Measurements from ENCODE around the gene GSTM4.
"Not testable (repeated sequence)": the region's sequence is repeated elsewhere in the genome, so short reads cannot be mapped to it uniquely, and the experiment has no call there.

Gene GSTM4

GRCh38 chr1:109704173-109704572, 48.3 kb downstream of the GSTM4 start:
- peak; percentile 8 for DNase-seq (ENCODE audit: low read depth)
- no peak overlapping the region for H3K4me3 ChIP-seq (ENCODE audit: low read depth, low read length)
- no peak for TF ChIP-seq CTCF (IDR thresholded peaks at IDR 0.05; ENCODE audit: insufficient read depth, low read depth, low read length, missing control alignments)

GRCh38 chr1:109705411-109705810, 49.5 kb downstream of the GSTM4 start:
- no peak for DNase-seq (ENCODE audit: low read depth)
- no peak for TF ChIP-seq CTCF (IDR thresholded peaks at IDR 0.05; ENCODE audit: insufficient read depth, low read depth, low read length, missing control alignments)
- H3K4me3 ChIP-seq (ENCODE audit: low read depth, low read length) = no peak overlapping the region

GRCh38 chr1:109708949-109709348, 53.0 kb downstream of the GSTM4 start:
- DNase-seq (ENCODE audit: low read depth); H3K4me3 ChIP-seq (ENCODE audit: low read depth, low read length): not testable (repeated sequence)

GRCh38 chr1:109709822-109710221, 53.9 kb downstream of the GSTM4 start:
- H3K4me3 ChIP-seq (ENCODE audit: low read depth, low read length); DNase-seq (ENCODE audit: low read depth): not testable (repeated sequence)

All from GM12865 (cell line).